ENCODE data around the gene EIF4EBP2. TPM values are rescaled to one million over a fixed set of nuclear protein-coding genes. Genes with fewer than 3 reads are reported as not detected.

The EIF4EBP2 gene
- total RNA-seq, 1 experiment from 2014 or later, result 36.7 TPM

DNA sequence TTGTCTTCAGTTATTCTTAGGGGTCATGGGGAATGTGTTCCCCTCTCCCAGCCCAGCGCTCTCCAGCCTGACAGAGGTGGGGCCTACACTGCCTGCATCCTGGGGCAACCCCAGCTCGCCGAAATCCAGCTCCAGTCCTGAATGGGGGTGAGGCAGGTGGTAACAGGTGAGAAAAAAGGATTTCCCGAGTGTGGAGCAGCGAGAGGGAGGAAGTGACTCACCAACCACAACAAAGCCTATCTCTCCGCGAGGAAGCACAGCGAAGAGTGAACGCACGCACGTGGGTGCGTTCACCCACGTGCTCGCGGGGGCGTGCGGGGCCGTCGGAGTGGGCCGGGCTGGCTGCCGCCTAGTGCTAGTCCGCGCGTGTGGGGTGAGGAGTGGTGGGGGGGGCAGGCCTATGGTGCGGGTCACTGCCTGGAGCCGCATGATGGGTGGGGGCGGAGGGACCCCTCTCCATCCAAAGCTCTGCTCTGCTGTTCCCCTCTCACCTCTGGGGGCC lies 73.8 kb downstream of the EIF4EBP2 start (continued):
- TF ChIP-seq YY1 (IDR thresholded peaks at IDR 0.05; ENCODE audit: extremely low read depth, insufficient replicate concordance, low read depth, low read length), result peak; percentile 56

Other genes with a start within 250 kb of the EIF4EBP2 start
- 86.9 TPM for gene SAR1A, start 233.6 kb upstream of the EIF4EBP2 start, total RNA-seq (2021; ENCODE audit: unreplicated experiment)
- 234 TPM for gene PPA1, start 170.7 kb upstream of the EIF4EBP2 start, total RNA-seq (2021; ENCODE audit: unreplicated experiment)
- gene NPFFR1, start 120.1 kb upstream of the EIF4EBP2 start, total RNA-seq (2021; ENCODE audit: unreplicated experiment), result 0.02 TPM
- 19.5 TPM for gene LRRC20, start 21.5 kb upstream of the EIF4EBP2 start, total RNA-seq (2021; ENCODE audit: unreplicated experiment)
- gene NODAL, start 37.5 kb downstream of the EIF4EBP2 start, total RNA-seq (2021; ENCODE audit: unreplicated experiment), result 0.30 TPM
- gene PALD1, start 74.6 kb downstream of the EIF4EBP2 start, total RNA-seq (2021; ENCODE audit: unreplicated experiment), result 33.1 TPM
- gene PRF1, start 198.6 kb downstream of the EIF4EBP2 start, total RNA-seq (2021; ENCODE audit: unreplicated experiment), result 6.4 TPM

All from HCT116 (cell line).